Measurements from ENCODE around the gene FHIT. TPM values are rescaled to one million over a fixed set of nuclear protein-coding genes. Genes with fewer than 3 reads are reported as not detected.

FHIT gene
- total and polyA plus RNA-seq, 4 donors: 2.6 to 21.3 (median 8.7) TPM

DNA sequence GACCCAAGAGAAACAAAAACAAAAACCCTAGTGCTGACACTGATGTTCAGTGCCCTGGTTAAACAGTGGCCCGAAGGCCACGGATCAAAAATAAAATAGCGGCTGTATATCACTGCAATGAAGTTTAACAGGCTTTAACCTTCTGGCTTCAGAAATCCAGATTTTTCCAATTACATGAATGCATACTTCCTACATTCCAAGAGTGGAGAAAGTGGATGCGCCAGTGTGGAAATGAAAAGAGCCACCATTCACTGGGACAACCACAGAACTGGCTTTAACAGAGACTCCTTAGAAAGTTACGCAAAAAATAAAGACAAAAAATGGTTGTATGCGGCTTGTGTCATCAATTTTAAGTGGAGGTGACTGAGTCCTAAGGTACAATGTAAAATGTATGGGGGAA, 522.2 kb downstream of the FHIT start:
- no peak overlapping the region for H3K9ac ChIP-seq (ENCODE audit: insufficient read depth in 1 of 2, low read length in 2 of 2)
- peaks cover 0 to 2% (median 0%) of the 10 kb centered on the region in 4 donors for H3K9me3 ChIP-seq (ENCODE audit: control insufficient read depth in 4 of 4, insufficient read depth in 3 of 4, low read length in 3 of 4)
- ATAC-seq (ENCODE audit: insufficient read depth, low FRiP score) (no peak), DNase-seq (no peak)
- no peaks in the 10 kb centered on the region for H3K36me3 ChIP-seq (ENCODE audit: control insufficient read depth in 4 of 4, insufficient read depth in 4 of 4, low read length in 4 of 4)
- no peak overlapping the region for H3K4me3 ChIP-seq
- H3K27ac ChIP-seq (ENCODE audit: low read depth in 1 of 2, low read length in 1 of 2): no peak overlapping the region
- H3K27me3 ChIP-seq (ENCODE audit: control insufficient read depth in 3 of 3, insufficient read depth in 3 of 3, low read length in 2 of 3): no peaks in the 10 kb centered on the region
- H3K4me1 ChIP-seq (ENCODE audit: control insufficient read depth in 5 of 5, insufficient read depth in 5 of 5, low read length in 5 of 5): no peaks in the 10 kb centered on the region
- 94 to 96% methylated on average over 6 of the region's 6 CpGs for WGBS, 2 donors
- TF ChIP-seq, protein P1, sequence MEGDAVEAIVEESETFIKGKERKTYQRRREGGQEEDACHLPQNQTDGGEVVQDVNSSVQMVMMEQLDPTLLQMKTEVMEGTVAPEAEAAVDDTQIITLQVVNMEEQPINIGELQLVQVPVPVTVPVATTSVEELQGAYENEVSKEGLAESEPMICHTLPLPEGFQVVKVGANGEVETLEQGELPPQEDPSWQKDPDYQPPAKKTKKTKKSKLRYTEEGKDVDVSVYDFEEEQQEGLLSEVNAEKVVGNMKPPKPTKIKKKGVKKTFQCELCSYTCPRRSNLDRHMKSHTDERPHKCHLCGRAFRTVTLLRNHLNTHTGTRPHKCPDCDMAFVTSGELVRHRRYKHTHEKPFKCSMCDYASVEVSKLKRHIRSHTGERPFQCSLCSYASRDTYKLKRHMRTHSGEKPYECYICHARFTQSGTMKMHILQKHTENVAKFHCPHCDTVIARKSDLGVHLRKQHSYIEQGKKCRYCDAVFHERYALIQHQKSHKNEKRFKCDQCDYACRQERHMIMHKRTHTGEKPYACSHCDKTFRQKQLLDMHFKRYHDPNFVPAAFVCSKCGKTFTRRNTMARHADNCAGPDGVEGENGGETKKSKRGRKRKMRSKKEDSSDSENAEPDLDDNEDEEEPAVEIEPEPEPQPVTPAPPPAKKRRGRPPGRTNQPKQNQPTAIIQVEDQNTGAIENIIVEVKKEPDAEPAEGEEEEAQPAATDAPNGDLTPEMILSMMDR (IDR thresholded peaks at IDR 0.05; ENCODE audit: control extremely low read depth, extremely low read depth): no peak

DNA sequence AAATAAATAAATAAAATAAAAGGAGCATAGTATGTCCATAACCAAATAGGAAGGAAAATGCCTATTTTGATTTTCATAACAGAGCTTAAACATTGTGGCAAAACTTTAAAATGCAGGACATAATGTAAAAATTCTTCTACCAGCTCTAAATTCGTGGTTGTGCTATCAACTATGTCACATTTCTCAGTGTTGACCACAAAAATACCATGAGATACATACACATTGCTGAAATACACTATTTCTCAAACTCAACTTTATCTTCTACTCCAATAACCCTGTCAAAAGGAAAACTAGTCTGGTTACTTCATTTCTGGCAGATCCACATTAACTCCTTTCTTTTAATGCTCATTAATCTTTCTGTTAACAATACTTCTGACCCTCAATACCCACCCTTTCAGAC, 523.2 kb downstream of the FHIT start:
- 24 to 63% methylated on average over 1 of the region's 1 CpG for WGBS, 2 donors
- H3K4me1 ChIP-seq (ENCODE audit: control insufficient read depth in 5 of 5, insufficient read depth in 5 of 5, low read length in 5 of 5): no peaks in the 10 kb centered on the region

DNA sequence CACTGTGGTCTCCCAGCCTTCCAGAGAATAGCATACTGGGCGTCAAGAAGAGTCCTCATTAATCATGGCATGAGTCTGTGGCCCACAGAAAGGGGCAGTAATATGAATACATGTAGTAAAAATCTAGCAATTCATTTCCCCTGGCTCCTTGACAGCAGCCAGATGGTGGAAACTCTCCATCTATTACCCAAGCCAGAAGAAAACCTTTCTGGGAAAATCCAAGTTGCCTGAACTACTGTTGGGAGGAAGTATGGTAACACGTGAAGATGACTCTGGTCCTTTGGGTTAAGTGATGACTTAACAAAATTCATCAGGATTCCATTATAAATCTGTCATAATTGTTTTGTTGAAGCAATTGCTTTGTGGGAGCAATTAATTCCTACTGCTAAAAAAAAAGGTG, 530.5 kb downstream of the FHIT start:
- no peak overlapping the region for H3K27ac ChIP-seq (ENCODE audit: low read depth in 1 of 2, low read length in 1 of 2)
- DNase-seq (no peak), ATAC-seq (ENCODE audit: insufficient read depth, low FRiP score) (no peak)
- no peaks in the 10 kb centered on the region for H3K27me3 ChIP-seq (ENCODE audit: control insufficient read depth in 3 of 3, insufficient read depth in 3 of 3, low read length in 2 of 3)
- no peak overlapping the region for H3K9ac ChIP-seq (ENCODE audit: insufficient read depth in 1 of 2, low read length in 2 of 2)
- H3K36me3 ChIP-seq (ENCODE audit: control insufficient read depth in 4 of 4, insufficient read depth in 4 of 4, low read length in 4 of 4): no peaks in the 10 kb centered on the region
- TF ChIP-seq, protein P1 (IDR thresholded peaks at IDR 0.05; ENCODE audit: control extremely low read depth, extremely low read depth): no peak
- H3K4me1 ChIP-seq (ENCODE audit: control insufficient read depth in 5 of 5, insufficient read depth in 5 of 5, low read length in 5 of 5): no peaks in the 10 kb centered on the region
- H3K4me3 ChIP-seq: no peak overlapping the region
- H3K9me3 ChIP-seq (ENCODE audit: control insufficient read depth in 4 of 4, insufficient read depth in 3 of 4, low read length in 3 of 4): no peaks in the 10 kb centered on the region
- WGBS, 2 donors: 42 to 66% methylated on average over 2 of the region's 2 CpGs

More for the DNA sequence above, 523.2 kb downstream of the FHIT start:
- H3K9me3 ChIP-seq (ENCODE audit: control insufficient read depth in 4 of 4, insufficient read depth in 3 of 4, low read length in 3 of 4): peaks cover 0 to 2% (median 0%) of the 10 kb centered on the region in 4 donors
- no peak overlapping the region for H3K27ac ChIP-seq (ENCODE audit: low read depth in 1 of 2, low read length in 1 of 2)
- H3K4me3 ChIP-seq: no peak overlapping the region
- H3K27me3 ChIP-seq (ENCODE audit: control insufficient read depth in 3 of 3, insufficient read depth in 3 of 3, low read length in 2 of 3): no peaks in the 10 kb centered on the region
- ATAC-seq (ENCODE audit: insufficient read depth, low FRiP score) (no peak), DNase-seq (no peak)
- no peaks in the 10 kb centered on the region for H3K36me3 ChIP-seq (ENCODE audit: control insufficient read depth in 4 of 4, insufficient read depth in 4 of 4, low read length in 4 of 4)
- TF ChIP-seq, protein P1 (IDR thresholded peaks at IDR 0.05; ENCODE audit: control extremely low read depth, extremely low read depth): no peak
- H3K9ac ChIP-seq (ENCODE audit: insufficient read depth in 1 of 2, low read length in 2 of 2): no peak overlapping the region

DNA sequence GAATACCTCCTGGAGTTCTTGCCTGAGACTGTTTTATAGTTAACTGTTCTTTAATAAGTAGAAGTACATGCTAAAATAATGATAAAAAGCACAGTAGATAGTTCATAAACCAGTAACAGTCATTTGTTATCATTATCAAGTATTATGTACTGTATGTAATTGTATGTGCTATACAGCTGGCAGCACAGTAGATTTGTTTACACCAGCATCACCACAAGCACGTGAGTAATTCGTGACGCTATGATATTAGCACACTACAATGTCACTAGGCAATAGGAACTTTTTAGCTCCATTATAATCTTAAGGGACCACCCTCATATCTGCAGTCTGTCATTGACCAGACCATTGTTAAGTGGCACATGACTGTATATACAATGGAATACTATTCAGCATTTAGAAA, 534.7 kb downstream of the FHIT start:
- H3K4me1 ChIP-seq (ENCODE audit: control insufficient read depth in 5 of 5, insufficient read depth in 5 of 5, low read length in 5 of 5): no peaks in the 10 kb centered on the region
- WGBS, 2 donors: 71 to 77% methylated on average over 3 of the region's 3 CpGs
- DNase-seq (no peak), ATAC-seq (ENCODE audit: insufficient read depth, low FRiP score) (no peak)
- H3K9ac ChIP-seq (ENCODE audit: insufficient read depth in 1 of 2, low read length in 2 of 2): no peak overlapping the region
- no peak overlapping the region for H3K4me3 ChIP-seq
- H3K27ac ChIP-seq (ENCODE audit: low read depth in 1 of 2, low read length in 1 of 2): no peak overlapping the region
- H3K9me3 ChIP-seq (ENCODE audit: control insufficient read depth in 4 of 4, insufficient read depth in 3 of 4, low read length in 3 of 4): no peaks in the 10 kb centered on the region
- H3K36me3 ChIP-seq (ENCODE audit: control insufficient read depth in 4 of 4, insufficient read depth in 4 of 4, low read length in 4 of 4): no peaks in the 10 kb centered on the region
- TF ChIP-seq, protein P1 (IDR thresholded peaks at IDR 0.05; ENCODE audit: control extremely low read depth, extremely low read depth): no peak
- H3K27me3 ChIP-seq (ENCODE audit: control insufficient read depth in 3 of 3, insufficient read depth in 3 of 3, low read length in 2 of 3): no peaks in the 10 kb centered on the region

Data from lung (tissue), 12 donors.